Measurements from ENCODE around the gene DENND1C.

Gene DENND1C

DNA sequence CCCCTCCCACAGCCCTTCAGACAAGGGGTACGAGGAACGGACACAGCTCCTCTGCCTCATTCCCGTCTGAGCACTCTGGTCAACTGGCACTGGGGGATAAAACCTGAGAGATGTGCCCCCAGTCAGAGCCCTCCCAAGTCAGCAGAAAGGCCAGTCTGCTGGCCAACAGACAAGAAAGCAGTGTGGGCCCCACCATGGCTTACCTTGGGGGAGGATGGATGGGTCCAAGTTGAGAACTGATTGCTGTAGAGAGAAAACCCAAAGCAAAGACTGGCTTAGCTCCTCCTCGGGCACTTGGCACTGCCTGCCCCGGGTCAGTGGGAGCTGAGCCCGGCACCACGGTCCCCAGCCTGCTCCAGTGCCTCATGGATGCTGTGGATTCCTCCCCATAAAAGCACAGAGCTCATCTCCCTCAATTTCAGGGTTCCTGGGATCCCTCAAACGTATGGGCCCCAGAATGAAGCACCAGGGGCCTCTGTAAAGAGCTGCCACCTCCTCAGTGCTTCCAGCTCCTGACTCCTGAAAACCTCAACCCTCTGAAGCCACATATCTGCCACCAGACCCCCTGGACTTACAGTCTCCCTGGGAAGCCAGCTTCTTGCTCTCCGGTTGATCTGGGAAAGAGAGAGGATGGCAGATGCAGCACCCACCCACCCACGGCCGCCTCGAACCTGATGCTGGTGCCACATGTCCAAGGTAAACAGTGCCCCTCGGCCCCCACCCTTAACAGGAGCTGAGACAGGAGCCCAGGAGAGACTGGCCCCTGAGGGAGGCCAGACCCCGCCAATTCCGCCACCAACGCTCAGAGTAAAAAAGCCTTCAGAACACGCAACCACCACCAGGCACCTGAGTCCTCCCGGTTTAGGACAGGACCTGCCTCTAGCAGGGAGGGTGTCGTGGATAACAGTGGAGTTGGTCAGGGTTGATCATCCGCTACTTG lies 60.2 kb downstream of the DENND1C start:
- DNase-seq = no peak

DNA sequence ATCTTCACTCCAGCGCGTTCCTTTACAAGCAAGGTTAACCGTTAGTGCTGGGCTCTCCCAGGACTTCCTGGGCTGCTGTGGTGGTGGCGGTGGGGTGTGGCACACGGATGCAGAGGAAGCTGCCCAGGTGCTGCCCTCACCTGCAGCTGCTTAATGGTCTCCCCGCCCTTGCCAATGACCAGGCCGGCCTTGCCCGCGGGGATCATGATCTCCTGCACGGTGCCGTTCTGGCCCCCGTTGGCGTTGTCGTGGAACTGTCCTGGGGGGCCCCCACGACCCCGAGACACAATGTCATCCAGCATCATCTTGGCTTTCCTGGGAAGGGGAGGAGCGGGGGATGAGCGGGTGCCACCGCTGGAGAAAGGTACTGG lies 63.0 kb downstream of the DENND1C start:
- DNase-seq = no peak

DNA sequence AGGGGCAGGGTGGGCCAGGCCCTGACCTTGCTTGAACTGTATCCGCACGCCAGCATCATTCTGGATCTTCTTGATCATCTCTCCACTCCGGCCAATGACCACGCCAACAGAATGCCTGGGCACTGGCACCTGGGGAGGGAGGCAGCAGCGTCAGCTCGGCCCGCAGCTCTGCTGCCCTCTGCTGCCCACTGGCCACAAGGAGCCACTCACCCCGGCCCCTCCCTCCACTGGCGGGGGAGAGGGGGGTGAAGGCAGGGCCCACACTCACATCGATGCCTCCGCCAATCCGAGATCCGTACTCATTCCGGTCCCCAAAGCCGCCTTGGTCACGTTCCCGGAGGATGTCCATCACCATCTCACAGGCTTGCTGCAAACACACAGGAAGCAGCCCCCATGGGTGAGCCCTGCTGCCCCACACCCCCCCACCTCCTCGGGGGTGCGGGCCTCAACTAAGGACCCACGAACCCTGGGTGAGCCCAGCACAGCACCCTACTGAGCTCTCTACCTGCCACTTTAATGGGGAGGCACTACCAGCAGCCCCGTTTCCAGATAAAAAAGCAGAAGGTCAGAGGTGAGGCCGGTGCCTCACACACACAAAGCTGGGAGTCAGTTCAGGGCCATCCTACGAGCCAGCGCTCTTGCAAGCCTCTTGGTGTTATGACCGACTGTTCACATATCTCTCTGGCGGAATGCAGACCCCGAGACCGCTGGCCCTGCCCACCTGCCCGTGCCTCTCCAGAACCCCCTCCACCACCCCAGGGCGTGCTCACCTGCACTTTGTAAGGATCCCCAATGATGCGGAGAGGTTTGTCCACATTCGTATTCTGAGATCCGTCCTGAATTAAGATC lies 63.6 kb downstream of the DENND1C start:
- DNase-seq = peak; percentile 79

All from 8988T (cell line).